Endothelial cell of umbilical vein (primary cell): Measurements from ENCODE around the gene DIP2B.

Source experiments
- CTCF ChIP-seq, 2 donors: IDR thresholded peaks; 1 replicate in 1 of 2; 2 replicates in 1 of 2; pipeline ENCODE4 v1.5.1; 2011; ENCODE audit warnings: low read length in 2 of 2, mild to moderate bottlenecking in 2 of 2, moderate library complexity in 2 of 2, control low read depth in 1 of 2, inconsistent platforms in 1 of 2, low read depth in 1 of 2; ENCODE audit not compliant: insufficient read depth in 1 of 2; ENCODE audit errors: extremely low read depth in 1 of 2
- EZH2 ChIP-seq: IDR thresholded peaks from 2 replicates; pipeline ENCODE4 v1.6.1; 2012; ENCODE audit warnings: borderline replicate concordance, low read depth, mild to moderate bottlenecking, moderate library complexity, low read length, inconsistent platforms; ENCODE audit not compliant: severe bottlenecking
- MAX ChIP-seq: IDR thresholded peaks from 2 replicates; pipeline ENCODE4 v1.6.1; 2011; ENCODE audit not compliant: insufficient read depth, insufficient read length
- POLR2A ChIP-seq: IDR thresholded peaks from 2 replicates; pipeline ENCODE4 v1.6.1; 2012; ENCODE audit warnings: low read depth, mild to moderate bottlenecking, control low read depth, low read length
- POLR2AphosphoS5 ChIP-seq: IDR thresholded peaks from 2 replicates; pipeline ENCODE4 v1.6.1; 2012; ENCODE audit warnings: low read depth, mild to moderate bottlenecking, control low read depth, low read length, moderate library complexity; ENCODE audit not compliant: insufficient read depth

GRCh38 chr12:50689437-50689836, 184.7 kb downstream of the DIP2B start:
- TF ChIP-seq MAX: no peak
- TF ChIP-seq CTCF (IDR thresholded peaks at IDR 0.05; ENCODE audit: extremely low read depth in 1 of 2, insufficient read depth in 1 of 2, low read depth in 1 of 2, low read length in 2 of 2): no peak
- no peak for TF ChIP-seq POLR2A
- no peak for TF ChIP-seq POLR2AphosphoS5
- no peak for TF ChIP-seq EZH2
